Measurements from ENCODE around the gene ST8SIA6. TPM values are rescaled to one million over a fixed set of nuclear protein-coding genes. Genes with fewer than 3 reads are reported as not detected.

Gene ST8SIA6
- total and polyA plus RNA-seq, 9 of the 15 experiments (the other 6 are each of a cell fraction or from before 2014, with no cell fraction given): 0.69 to 6.7 (median 5.0) TPM

DNA sequence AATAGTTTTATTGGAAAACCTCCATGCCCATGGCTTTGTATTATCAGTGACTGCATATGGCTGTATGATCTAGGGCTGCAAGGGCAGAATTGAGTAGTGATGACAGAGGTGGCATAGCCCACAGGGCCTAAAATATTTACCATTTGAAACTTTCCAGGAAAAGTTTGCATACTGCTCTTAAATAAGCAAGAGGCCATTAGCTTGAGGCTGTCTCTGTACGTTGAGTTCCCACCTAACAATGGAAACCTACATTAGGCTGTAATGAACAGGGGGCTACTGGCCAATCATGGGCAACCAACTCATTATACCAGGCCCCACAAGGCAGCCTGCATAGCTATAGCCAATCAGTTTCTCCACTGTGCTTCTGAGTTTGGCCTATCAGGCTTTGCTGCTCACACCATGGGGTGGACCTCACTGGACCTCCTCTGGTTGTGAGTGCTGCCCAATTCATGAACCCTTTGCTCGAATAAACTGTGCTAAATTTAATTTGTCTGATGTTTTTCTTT is 673 bp upstream of the ST8SIA6 start (continued):
- TF ChIP-seq, protein P1, sequence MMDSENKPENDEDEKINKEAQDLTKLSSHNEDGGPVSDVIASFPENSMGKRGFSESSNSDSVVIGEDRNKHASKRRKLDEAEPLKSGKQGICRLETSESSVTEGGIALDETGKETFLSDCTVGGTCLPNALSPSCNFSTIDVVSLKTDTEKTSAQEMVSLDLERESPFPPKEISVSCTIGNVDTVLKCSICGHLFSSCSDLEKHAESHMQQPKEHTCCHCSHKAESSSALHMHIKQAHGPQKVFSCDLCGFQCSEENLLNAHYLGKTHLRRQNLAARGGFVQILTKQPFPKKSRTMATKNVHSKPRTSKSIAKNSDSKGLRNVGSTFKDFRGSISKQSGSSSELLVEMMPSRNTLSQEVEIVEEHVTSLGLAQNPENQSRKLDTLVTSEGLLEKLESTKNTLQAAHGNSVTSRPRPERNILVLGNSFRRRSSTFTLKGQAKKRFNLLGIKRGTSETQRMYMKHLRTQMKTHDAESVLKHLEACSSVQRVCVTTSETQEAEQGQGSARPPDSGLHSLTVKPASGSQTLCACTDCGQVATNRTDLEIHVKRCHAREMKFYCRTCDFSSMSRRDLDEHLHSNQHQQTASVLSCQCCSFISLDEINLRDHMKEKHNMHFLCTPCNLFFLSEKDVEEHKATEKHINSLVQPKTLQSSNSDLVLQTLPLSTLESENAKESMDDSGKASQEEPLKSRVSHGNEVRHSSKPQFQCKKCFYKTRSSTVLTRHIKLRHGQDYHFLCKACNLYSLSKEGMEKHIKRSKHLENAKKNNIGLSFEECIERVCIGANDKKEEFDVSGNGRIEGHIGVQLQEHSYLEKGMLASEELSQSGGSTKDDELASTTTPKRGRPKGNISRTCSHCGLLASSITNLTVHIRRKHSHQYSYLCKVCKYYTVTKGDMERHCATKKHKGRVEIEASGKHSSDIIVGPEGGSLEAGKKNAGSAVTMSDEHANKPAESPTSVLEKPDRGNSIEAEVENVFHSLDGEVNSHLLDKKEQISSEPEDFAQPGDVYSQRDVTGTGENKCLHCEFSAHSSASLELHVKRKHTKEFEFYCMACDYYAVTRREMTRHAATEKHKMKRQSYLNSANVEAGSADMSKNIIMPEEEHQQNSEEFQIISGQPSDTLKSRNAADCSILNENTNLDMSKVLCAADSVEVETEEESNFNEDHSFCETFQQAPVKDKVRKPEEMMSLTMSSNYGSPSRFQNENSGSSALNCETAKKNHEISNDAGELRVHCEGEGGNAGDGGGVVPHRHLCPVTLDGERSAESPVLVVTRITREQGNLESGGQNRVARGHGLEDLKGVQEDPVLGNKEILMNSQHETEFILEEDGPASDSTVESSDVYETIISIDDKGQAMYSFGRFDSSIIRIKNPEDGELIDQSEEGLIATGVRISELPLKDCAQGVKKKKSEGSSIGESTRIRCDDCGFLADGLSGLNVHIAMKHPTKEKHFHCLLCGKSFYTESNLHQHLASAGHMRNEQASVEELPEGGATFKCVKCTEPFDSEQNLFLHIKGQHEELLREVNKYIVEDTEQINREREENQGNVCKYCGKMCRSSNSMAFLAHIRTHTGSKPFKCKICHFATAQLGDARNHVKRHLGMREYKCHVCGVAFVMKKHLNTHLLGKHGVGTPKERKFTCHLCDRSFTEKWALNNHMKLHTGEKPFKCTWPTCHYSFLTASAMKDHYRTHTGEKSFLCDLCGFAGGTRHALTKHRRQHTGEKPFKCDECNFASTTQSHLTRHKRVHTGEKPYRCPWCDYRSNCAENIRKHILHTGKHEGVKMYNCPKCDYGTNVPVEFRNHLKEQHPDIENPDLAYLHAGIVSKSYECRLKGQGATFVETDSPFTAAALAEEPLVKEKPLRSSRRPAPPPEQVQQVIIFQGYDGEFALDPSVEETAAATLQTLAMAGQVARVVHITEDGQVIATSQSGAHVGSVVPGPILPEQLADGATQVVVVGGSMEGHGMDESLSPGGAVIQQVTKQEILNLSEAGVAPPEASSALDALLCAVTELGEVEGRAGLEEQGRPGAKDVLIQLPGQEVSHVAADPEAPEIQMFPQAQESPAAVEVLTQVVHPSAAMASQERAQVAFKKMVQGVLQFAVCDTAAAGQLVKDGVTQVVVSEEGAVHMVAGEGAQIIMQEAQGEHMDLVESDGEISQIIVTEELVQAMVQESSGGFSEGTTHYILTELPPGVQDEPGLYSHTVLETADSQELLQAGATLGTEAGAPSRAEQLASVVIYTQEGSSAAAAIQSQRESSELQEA (IDR thresholded peaks at IDR 0.05; ENCODE audit: low read depth): no peak
- TF ChIP-seq, protein P2, sequence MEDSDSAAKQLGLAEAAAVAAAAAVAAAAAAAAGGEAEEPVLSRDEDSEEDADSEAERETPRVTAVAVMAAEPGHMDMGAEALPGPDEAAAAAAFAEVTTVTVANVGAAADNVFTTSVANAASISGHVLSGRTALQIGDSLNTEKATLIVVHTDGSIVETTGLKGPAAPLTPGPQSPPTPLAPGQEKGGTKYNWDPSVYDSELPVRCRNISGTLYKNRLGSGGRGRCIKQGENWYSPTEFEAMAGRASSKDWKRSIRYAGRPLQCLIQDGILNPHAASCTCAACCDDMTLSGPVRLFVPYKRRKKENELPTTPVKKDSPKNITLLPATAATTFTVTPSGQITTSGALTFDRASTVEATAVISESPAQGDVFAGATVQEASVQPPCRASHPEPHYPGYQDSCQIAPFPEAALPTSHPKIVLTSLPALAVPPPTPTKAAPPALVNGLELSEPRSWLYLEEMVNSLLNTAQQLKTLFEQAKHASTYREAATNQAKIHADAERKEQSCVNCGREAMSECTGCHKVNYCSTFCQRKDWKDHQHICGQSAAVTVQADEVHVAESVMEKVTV (CRISPR knock-in tag; IDR thresholded peaks at IDR 0.05): no peak
- TF ChIP-seq, protein P3, sequence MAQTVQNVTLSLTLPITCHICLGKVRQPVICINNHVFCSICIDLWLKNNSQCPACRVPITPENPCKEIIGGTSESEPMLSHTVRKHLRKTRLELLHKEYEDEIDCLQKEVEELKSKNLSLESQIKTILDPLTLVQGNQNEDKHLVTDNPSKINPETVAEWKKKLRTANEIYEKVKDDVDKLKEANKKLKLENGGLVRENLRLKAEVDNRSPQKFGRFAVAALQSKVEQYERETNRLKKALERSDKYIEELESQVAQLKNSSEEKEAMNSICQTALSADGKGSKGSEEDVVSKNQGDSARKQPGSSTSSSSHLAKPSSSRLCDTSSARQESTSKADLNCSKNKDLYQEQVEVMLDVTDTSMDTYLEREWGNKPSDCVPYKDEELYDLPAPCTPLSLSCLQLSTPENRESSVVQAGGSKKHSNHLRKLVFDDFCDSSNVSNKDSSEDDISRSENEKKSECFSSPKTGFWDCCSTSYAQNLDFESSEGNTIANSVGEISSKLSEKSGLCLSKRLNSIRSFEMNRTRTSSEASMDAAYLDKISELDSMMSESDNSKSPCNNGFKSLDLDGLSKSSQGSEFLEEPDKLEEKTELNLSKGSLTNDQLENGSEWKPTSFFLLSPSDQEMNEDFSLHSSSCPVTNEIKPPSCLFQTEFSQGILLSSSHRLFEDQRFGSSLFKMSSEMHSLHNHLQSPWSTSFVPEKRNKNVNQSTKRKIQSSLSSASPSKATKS (CRISPR knock-in tag; IDR thresholded peaks at IDR 0.05): no peak
- TF ChIP-seq EP400 (IDR thresholded peaks at IDR 0.05) (peak; percentile 36; the same call in 1 of the 2 replicates), TSC22D4 (tag; IDR thresholded peaks at IDR 0.05) (no peak), EP300 (IDR thresholded peaks at IDR 0.05; ENCODE audit: low read length) (no peak), PHF20 (IDR thresholded peaks at IDR 0.05; ENCODE audit: partially characterized antibody) (no peak), CREB1 (IDR thresholded peaks at IDR 0.05) (no peak), CREB1 (CRISPR knock-in tag; IDR thresholded peaks at IDR 0.05) (no peak), NFYB (IDR thresholded peaks at IDR 0.05; ENCODE audit: extremely low read depth, insufficient read length) (peak; percentile 92), ZNF668 (CRISPR knock-in tag; IDR thresholded peaks at IDR 0.05) (no peak), GABPB1 (CRISPR knock-in tag; IDR thresholded peaks at IDR 0.05) (no peak), ETV6 (IDR thresholded peaks at IDR 0.05; ENCODE audit: borderline replicate concordance in 1 of 2, low read depth in 2 of 2, low read length in 1 of 2) (no peak), ETV6 (CRISPR knock-in tag; IDR thresholded peaks at IDR 0.05; ENCODE audit: borderline replicate concordance) (no peak)

All from K562 (cell line).